Smooth muscle cell (in vitro differentiated cells): Measurements from ENCODE around the gene INSIG2. TPM values are rescaled to one million over a fixed set of nuclear protein-coding genes. Genes with fewer than 3 reads are reported as not detected.
A peak's percentile ranks its signal among the peaks of the same experiment; 100 is the strongest.

Experiments
- DNase-seq: peaks from one replicate; lab custom pipeline; 2025; ENCODE audit not compliant: unreplicated experiment; lab: John Stamatoyannopoulos, UW
- H2AFZ ChIP-seq: fragments of 200-600 bp; sonication (generic); 2 replicates; pipeline ENCODE4 v1.6.0; 2016; ENCODE audit warnings: antibody characterized with exemption, low read depth, mild to moderate bottlenecking
- H3F3A ChIP-seq: fragments of 200-600 bp; sonication (generic); 2 replicates; pipeline ENCODE4 v1.6.0; 2017; ENCODE audit warnings: antibody characterized with exemption, low read depth
- H3K27ac ChIP-seq: fragments of 200-600 bp; sonication (generic); 2 replicates; pipeline ENCODE4 v1.5.1; 2016; ENCODE audit warnings: low read depth, mild to moderate bottlenecking
- H3K27me3 ChIP-seq: fragments of 200-600 bp; sonication (generic); 2 replicates; pipeline ENCODE4 v1.6.1; 2016; ENCODE audit warnings: low read depth, mild to moderate bottlenecking
- H3K36me3 ChIP-seq: fragments of 200-600 bp; sonication (generic); 2 replicates; pipeline ENCODE4 v1.5.1; 2016; ENCODE audit warnings: low read depth
- H3K4me1 ChIP-seq: fragments of 200-600 bp; sonication (generic); 2 replicates; pipeline ENCODE4 v1.5.1; 2016; ENCODE audit warnings: low read depth
- H3K4me2 ChIP-seq: fragments of 200-600 bp; sonication (generic); 2 replicates; pipeline ENCODE4 v1.6.0; 2016; ENCODE audit warnings: mild to moderate bottlenecking
- H3K4me3 ChIP-seq: fragments of 200-600 bp; sonication (generic); 2 replicates; pipeline ENCODE4 v1.5.1; 2016; ENCODE audit warnings: mild to moderate bottlenecking
- H3K79me2 ChIP-seq: fragments of 200-600 bp; sonication (generic); 2 replicates; pipeline ENCODE4 v1.6.0; 2016; ENCODE audit warnings: low read depth, mild to moderate bottlenecking
- H3K9ac ChIP-seq: fragments of 200-600 bp; sonication (generic); 2 replicates; pipeline ENCODE4 v1.6.0; 2016; ENCODE audit warnings: low read depth
- H3K9me3 ChIP-seq: fragments of 200-600 bp; sonication (generic); replicated peaks from 2 replicates; pipeline ENCODE4 v1.5.1; 2016; ENCODE audit warnings: low read depth
- H4K20me1 ChIP-seq: fragments of 200-600 bp; sonication (generic); 2 replicates; pipeline ENCODE4 v1.6.0; 2016; ENCODE audit warnings: low read depth
- WGBS: methylation state at CpG from one replicate; pipeline ENCODE4 v1.1.7; 2016; ENCODE audit warnings: low lambda C conversion rate; 5-methylcytosine and 5-hydroxymethylcytosine counted together
- polyA plus RNA-seq: library from polyadenylated mRNA; unstranded; fragments of >200 nt; fragmentation: Nextera tagmentation; extraction: Ambion mirVana; gene quantifications from 2 replicates; pipeline ENCODE4 v1.2.1, GENCODE V29; 2016
- total RNA-seq: library from RNA; depleted of rRNA; stranded (reverse); fragments of >200 nt; gene quantifications from 2 replicates; pipeline ENCODE4 v1.2.3, GENCODE V29; 2014
- TF ChIP-seq, protein P1 (sequence below): fragments of 200-600 bp; sonication (generic); IDR thresholded peaks from 2 replicates; pipeline ENCODE4 v1.5.1; 2017; ENCODE audit warnings: borderline replicate concordance, mild to moderate bottlenecking, antibody characterized with exemption; ENCODE audit not compliant: insufficient read depth, poor library complexity, severe bottlenecking

INSIG2 gene
- total and polyA plus RNA-seq, 2 experiments from 2014 or later = 51.6 to 85.6 TPM

DNA sequence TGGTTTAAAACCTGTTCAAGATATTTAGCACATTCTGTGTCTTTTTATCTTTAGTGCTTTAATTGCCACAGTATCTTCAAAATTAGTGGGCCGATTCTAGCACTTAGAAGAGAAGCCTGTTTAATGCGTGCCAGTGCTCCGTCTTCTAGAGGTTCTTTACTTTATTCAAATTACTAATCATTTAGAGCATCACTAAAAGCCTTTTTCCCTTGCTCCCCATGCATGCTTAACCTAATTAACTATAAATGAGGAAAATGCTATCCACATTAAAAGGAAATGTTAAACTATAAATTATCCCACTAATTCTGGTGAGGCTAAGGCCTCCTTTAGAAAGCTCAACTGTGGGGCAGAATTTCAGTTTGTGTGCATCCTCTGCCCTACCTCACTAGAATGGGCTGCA lies 31.5 kb upstream of the INSIG2 start:
- Histone ChIP-seq H3K9me3 (no peaks in the 10 kb centered on the region), H3K4me3 (no peak overlapping the region), H3F3A (peaks cover 19% of the 10 kb centered on the region), H3K4me2 (no peak overlapping the region), H3K4me1 (peaks cover 6% of the 10 kb centered on the region), H4K20me1 (no peaks in the 10 kb centered on the region), H3K27me3 (no peaks in the 10 kb centered on the region), H3K79me2 (no peaks in the 10 kb centered on the region), H2AFZ (no peak overlapping the region), H3K36me3 (no peaks in the 10 kb centered on the region), H3K27ac (no peak overlapping the region), H3K9ac (no peak overlapping the region)
- TF ChIP-seq, protein P1, sequence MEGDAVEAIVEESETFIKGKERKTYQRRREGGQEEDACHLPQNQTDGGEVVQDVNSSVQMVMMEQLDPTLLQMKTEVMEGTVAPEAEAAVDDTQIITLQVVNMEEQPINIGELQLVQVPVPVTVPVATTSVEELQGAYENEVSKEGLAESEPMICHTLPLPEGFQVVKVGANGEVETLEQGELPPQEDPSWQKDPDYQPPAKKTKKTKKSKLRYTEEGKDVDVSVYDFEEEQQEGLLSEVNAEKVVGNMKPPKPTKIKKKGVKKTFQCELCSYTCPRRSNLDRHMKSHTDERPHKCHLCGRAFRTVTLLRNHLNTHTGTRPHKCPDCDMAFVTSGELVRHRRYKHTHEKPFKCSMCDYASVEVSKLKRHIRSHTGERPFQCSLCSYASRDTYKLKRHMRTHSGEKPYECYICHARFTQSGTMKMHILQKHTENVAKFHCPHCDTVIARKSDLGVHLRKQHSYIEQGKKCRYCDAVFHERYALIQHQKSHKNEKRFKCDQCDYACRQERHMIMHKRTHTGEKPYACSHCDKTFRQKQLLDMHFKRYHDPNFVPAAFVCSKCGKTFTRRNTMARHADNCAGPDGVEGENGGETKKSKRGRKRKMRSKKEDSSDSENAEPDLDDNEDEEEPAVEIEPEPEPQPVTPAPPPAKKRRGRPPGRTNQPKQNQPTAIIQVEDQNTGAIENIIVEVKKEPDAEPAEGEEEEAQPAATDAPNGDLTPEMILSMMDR = no peak
- WGBS = 89% methylated on average over 3 of the region's 3 CpGs
- DNase-seq = no peak

DNA sequence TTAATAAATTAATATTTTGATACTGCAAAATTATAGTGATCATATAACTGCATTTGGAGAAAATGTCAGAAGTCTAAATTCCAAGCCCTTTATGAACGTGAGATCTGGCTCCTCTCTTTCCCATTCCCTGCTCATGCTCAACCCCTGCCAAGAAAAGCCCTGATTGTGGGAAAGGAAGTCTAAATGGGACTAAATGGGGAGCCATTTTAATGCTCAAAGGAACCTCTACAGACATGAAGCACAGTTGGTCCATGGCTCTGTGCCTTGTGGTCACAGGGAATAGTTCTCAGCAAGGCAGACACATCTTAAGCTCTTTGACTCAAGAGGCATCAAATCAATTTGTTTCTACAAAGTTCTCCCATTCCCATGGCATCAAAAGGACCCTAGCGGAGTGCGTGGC lies 29.3 kb upstream of the INSIG2 start:
- H3F3A ChIP-seq = peaks cover 19% of the 10 kb centered on the region
- TF ChIP-seq, protein P1 = no peak
- peak overlapping the region; percentile 70 for H3K4me2 ChIP-seq
- H4K20me1 ChIP-seq = no peaks in the 10 kb centered on the region
- WGBS = 42% methylated on average over 3 of the region's 3 CpGs
- peak overlapping the region; percentile 88 for H3K27ac ChIP-seq
- H3K4me1 ChIP-seq = peaks cover 6% of the 10 kb centered on the region
- no peaks in the 10 kb centered on the region for H3K79me2 ChIP-seq
- no peaks in the 10 kb centered on the region for H3K27me3 ChIP-seq
- H3K4me3 ChIP-seq = no peak overlapping the region
- no peak overlapping the region for H2AFZ ChIP-seq
- no peaks in the 10 kb centered on the region for H3K36me3 ChIP-seq
- no peak for DNase-seq
- no peaks in the 10 kb centered on the region for H3K9me3 ChIP-seq
- H3K9ac ChIP-seq = peak overlapping the region; percentile 42

DNA sequence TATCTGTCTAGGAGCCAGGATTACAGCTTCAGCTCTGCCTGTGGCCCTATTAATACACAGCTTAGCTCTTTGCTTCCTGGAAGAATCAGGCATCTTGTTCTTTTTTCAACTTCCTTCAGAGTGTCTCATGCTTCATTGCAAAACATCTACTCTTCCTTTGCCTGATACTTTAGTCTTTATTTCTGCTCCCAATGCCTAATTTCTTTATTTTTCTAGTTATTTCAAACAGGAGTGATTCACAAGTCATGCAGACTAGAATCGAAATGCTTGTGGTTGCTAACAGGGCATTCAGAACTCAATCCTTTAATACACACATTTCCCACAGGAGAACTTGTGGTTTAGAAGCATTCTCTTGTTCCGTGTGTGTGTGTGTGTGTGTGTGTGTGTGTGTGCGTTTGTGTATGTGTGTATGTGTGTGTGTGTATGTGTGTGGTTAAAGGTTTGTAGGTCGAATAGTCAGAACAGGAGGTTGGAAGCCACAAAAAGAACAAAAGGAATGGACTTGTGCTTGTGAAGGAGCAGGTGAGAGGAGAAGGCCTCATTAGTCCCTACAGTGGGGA lies 28.3 kb upstream of the INSIG2 start:
- H3F3A ChIP-seq = peaks cover 19% of the 10 kb centered on the region
- H2AFZ ChIP-seq = no peak overlapping the region
- peak overlapping the region; percentile 88 for H3K27ac ChIP-seq
- TF ChIP-seq, protein P1 = no peak
- no peak for DNase-seq
- H3K4me2 ChIP-seq = peak overlapping the region; percentile 43
- H3K79me2 ChIP-seq = no peaks in the 10 kb centered on the region
- H3K9me3 ChIP-seq = no peaks in the 10 kb centered on the region
- H3K36me3 ChIP-seq = no peaks in the 10 kb centered on the region
- 18% methylated on average over 4 of the region's 4 CpGs for WGBS
- H3K27me3 ChIP-seq = no peaks in the 10 kb centered on the region
- peaks cover 6% of the 10 kb centered on the region for H3K4me1 ChIP-seq
- no peak overlapping the region for H3K4me3 ChIP-seq
- H4K20me1 ChIP-seq = no peaks in the 10 kb centered on the region
- peak overlapping the region; percentile 42 for H3K9ac ChIP-seq
